ENCODE measurements around the gene ALDH8A1.

The ALDH8A1 gene

GRCh38 chr6:134911547-134911946 is 38.4 kb downstream of the ALDH8A1 start:
- TF ChIP-seq TAF1 (IDR thresholded peaks at IDR 0.05; ENCODE audit: low read depth) = no peak
- no peak for TF ChIP-seq RAD21 (IDR thresholded peaks at IDR 0.05; ENCODE audit: low read depth)
- no peak for TF ChIP-seq EP300 (IDR thresholded peaks at IDR 0.05; ENCODE audit: borderline replicate concordance)
- no peak for TF ChIP-seq NFIC (IDR thresholded peaks at IDR 0.05)
- TF ChIP-seq MAX (IDR thresholded peaks at IDR 0.05) = no peak
- TF ChIP-seq USF1 (IDR thresholded peaks at IDR 0.05) = no peak
- no peak for TF ChIP-seq YY1 (IDR thresholded peaks at IDR 0.05; ENCODE audit: low read depth)
- no peak for TF ChIP-seq ZBTB7A (IDR thresholded peaks at IDR 0.05; ENCODE audit: low read depth)
- TF ChIP-seq CEBPB (IDR thresholded peaks at IDR 0.05) = no peak
- no peak for TF ChIP-seq TCF12 (IDR thresholded peaks at IDR 0.05; ENCODE audit: low read depth)
- TF ChIP-seq EGR1 (IDR thresholded peaks at IDR 0.05) = no peak
- no peak for TF ChIP-seq CREB1 (IDR thresholded peaks at IDR 0.05; ENCODE audit: low read depth)

- TF ChIP-seq CREB1 (IDR thresholded peaks at IDR 0.05; ENCODE audit: low read depth) = no peak
- TF ChIP-seq TEAD4 (IDR thresholded peaks at IDR 0.05) = no peak
- no peak for TF ChIP-seq EP300 (IDR thresholded peaks at IDR 0.05; ENCODE audit: borderline replicate concordance)
- TF ChIP-seq RAD21 (IDR thresholded peaks at IDR 0.05; ENCODE audit: low read depth) = no peak
- no peak for TF ChIP-seq ZBTB7A (IDR thresholded peaks at IDR 0.05; ENCODE audit: low read depth)
- no peak for TF ChIP-seq NFIC (IDR thresholded peaks at IDR 0.05)
- no peak for TF ChIP-seq EGR1 (IDR thresholded peaks at IDR 0.05)
- TF ChIP-seq USF1 (IDR thresholded peaks at IDR 0.05) = no peak
- TF ChIP-seq MAX (IDR thresholded peaks at IDR 0.05) = no peak
These were observed 39.3 kb downstream of the ALDH8A1 start for GRCh38 chr6:134910593-134910935.

DNA sequence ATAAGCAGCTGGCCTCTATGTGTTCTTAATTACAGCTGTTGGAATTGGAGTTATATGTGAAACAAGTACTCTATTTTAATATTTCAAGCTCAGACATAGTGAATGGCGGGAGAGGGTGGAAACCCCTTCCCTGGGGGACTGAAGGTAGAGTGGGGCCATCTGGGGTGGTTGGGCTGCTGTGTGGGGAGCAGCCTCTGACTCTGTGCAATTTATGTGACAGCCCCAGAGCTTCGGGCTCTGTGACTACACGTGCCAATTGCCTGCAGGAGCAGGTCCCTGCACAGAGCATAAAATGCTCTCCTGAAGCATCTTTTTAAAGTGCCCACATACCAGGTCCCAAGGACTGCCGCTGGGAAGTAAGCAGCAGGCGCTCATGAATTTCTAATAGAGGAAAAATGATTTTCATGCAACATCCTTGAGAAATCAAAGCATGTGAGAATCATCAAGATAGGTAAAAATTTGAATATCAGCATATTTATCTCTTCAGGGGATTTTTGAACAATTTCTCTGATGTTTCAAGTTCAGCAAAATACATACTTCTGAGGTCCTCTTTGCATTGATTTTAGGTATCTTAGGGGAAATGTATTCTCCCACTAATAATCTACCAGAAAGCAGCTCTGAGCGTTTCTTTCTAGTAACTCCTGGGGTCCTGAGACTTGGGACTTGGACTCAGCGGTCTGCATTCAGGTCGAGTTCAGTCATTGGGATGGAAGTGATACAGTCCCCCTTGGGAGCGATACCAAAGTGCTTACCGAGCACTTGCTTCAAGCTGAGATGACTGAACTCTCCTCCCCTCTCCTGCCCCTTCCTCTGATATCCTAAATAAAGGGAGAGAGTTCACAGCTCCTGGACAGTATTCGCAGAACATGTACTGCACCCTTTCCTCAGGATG is 40.0 kb downstream of the ALDH8A1 start:
- TF ChIP-seq USF1 (IDR thresholded peaks at IDR 0.05) (no peak), REST (IDR thresholded peaks at IDR 0.05; ENCODE audit: low read depth) (no peak)

GRCh38 chr6:134908906-134909516 is 40.9 kb downstream of the ALDH8A1 start:
- TF ChIP-seq NFIC (IDR thresholded peaks at IDR 0.05) = peak; percentile 33; the same call in 1 of the 2 replicates
- TF ChIP-seq TEAD4 (IDR thresholded peaks at IDR 0.05) = peak; percentile 71
- peak; percentile 27; the same call in 1 of the 2 replicates for TF ChIP-seq EP300 (IDR thresholded peaks at IDR 0.05; ENCODE audit: borderline replicate concordance)
- TF ChIP-seq TAF1 (IDR thresholded peaks at IDR 0.05; ENCODE audit: low read depth) = no peak

GRCh38 chr6:134903448-134903847 is 46.5 kb downstream of the ALDH8A1 start:
- TF ChIP-seq REST (IDR thresholded peaks at IDR 0.05; ENCODE audit: low read depth) (no peak), NFIC (IDR thresholded peaks at IDR 0.05) (no peak), TEAD4 (IDR thresholded peaks at IDR 0.05) (no peak), CREB1 (IDR thresholded peaks at IDR 0.05; ENCODE audit: low read depth) (no peak), CEBPB (IDR thresholded peaks at IDR 0.05) (no peak), MAX (IDR thresholded peaks at IDR 0.05) (no peak), EP300 (IDR thresholded peaks at IDR 0.05; ENCODE audit: borderline replicate concordance) (no peak), EGR1 (IDR thresholded peaks at IDR 0.05) (no peak), RAD21 (IDR thresholded peaks at IDR 0.05; ENCODE audit: low read depth) (no peak)

GRCh38 chr6:134902936-134903335 is 47.0 kb downstream of the ALDH8A1 start:
- TF ChIP-seq NFIC (IDR thresholded peaks at IDR 0.05) (no peak), YY1 (IDR thresholded peaks at IDR 0.05; ENCODE audit: low read depth) (no peak), REST (IDR thresholded peaks at IDR 0.05; ENCODE audit: low read depth) (no peak), USF1 (IDR thresholded peaks at IDR 0.05) (no peak), CREB1 (IDR thresholded peaks at IDR 0.05; ENCODE audit: low read depth) (no peak), MAX (IDR thresholded peaks at IDR 0.05) (no peak), FOXM1 (IDR thresholded peaks at IDR 0.05; ENCODE audit: borderline replicate concordance, low read depth) (no peak), TEAD4 (IDR thresholded peaks at IDR 0.05) (no peak), EGR1 (IDR thresholded peaks at IDR 0.05) (no peak), RAD21 (IDR thresholded peaks at IDR 0.05; ENCODE audit: low read depth) (no peak), TCF12 (IDR thresholded peaks at IDR 0.05; ENCODE audit: low read depth) (no peak), EP300 (IDR thresholded peaks at IDR 0.05; ENCODE audit: borderline replicate concordance) (no peak), ZBTB7A (IDR thresholded peaks at IDR 0.05; ENCODE audit: low read depth) (no peak), CEBPB (IDR thresholded peaks at IDR 0.05) (no peak), TAF1 (IDR thresholded peaks at IDR 0.05; ENCODE audit: low read depth) (no peak)
